Retinal pigment epithelial cell (primary cell): ENCODE measurements around the gene SERPINB11.

Experiments
- DNase-seq: peaks from one replicate; pipeline ENCODE4 v3.0.0-alpha.2; 2010; ENCODE audit warnings: low read depth
- H3K4me3 ChIP-seq: 2 replicates; pipeline ENCODE4 v1.5.1; 2011; ENCODE audit warnings: mild to moderate bottlenecking, low read length, control low read depth, moderate library complexity
- CTCF ChIP-seq: conservative IDR thresholded peaks from 2 replicates; pipeline ENCODE4 v1.5.1; 2011; ENCODE audit warnings: low read depth, low read length, control low read depth, inconsistent platforms

The SERPINB11 gene

DNA sequence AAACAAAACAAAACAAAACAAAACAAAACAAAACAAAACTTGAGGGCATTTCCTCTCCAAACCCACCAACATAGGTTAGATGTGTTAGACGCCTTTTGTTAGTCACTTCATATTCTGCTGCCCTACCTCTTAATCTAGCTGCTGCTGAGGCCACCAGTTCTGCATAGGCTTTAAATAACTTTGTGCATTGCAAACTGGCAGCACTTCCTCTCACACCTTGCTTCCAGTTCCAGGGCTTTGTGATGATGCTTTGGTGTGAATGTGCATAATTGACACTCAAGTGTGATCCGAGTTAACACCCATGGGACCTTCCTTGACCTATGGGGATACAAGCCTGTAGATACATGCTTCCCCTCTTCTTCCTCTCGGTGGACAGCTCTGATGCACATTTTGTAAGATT lies 2.3 kb upstream of the SERPINB11 start:
- TF ChIP-seq CTCF: no peak
- DNase-seq: no peak
- H3K4me3 ChIP-seq: no peak overlapping the region

DNA sequence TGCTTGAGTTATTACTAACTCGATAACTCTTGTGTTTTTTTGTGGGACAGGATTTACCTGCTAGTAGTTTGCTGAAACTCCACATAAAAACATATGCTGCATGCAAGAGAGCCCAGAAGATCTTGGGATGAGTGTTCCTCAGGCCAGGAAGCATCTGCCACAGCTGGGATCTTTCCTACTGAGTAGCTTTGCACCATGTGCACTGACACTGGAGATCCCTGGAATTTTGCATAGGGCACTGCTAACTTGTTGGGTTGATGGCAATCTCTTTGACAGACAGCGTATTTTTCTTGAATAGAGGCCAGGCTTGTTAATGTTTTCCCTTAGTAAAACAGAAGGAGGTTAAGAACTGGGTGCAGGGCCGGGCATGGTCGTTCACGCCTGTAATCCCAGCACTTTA lies 808 bp upstream of the SERPINB11 start:
- H3K4me3 ChIP-seq: no peak overlapping the region
- TF ChIP-seq CTCF: no peak
- DNase-seq: no peak

DNA sequence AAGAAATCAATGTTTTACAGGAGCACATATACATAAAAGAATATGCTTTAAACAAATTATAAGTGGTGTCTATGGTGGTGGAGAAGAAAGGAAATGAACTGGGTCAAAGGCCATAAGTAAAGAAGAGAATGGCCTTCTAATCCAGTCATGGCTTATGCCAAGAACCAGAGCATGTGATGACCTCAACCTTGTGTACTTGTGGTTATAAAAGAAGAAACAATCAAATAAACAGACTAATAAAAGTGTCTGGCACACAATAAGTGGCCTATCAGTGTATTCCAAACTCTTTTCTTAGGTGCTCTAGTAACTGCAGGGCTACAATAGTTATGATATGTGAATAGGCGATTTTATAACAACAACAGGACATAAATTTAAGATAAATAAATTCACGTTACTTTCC lies 2.6 kb downstream of the SERPINB11 start:
- no peak for TF ChIP-seq CTCF
- no peak overlapping the region for H3K4me3 ChIP-seq
- DNase-seq: no peak

DNA sequence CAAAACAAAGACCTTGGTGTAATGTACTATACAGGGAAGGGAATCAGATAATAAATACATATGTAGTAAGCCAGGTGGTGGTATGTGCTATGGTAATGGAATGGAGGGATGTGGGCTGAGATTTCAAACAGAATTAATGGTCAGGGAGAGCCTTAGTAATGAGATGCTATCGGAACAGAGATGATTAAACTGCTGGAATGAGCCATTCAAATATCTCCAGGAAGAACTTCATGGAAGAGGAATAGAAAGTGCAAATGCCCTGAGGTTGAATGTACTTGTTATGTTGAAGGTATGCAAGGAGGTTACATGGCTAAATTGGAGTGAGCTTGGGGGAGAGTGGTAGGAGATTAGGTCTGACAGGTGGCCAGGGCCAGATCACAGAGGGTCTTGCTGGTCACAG lies 5.1 kb downstream of the SERPINB11 start:
- H3K4me3 ChIP-seq: no peak overlapping the region
- TF ChIP-seq CTCF: no peak
- DNase-seq: no peak

GRCh38 chr18:63708650-63709049 lies 5.9 kb downstream of the SERPINB11 start:
- DNase-seq: no peak
- H3K4me3 ChIP-seq: no peak overlapping the region
- no peak for TF ChIP-seq CTCF

DNA sequence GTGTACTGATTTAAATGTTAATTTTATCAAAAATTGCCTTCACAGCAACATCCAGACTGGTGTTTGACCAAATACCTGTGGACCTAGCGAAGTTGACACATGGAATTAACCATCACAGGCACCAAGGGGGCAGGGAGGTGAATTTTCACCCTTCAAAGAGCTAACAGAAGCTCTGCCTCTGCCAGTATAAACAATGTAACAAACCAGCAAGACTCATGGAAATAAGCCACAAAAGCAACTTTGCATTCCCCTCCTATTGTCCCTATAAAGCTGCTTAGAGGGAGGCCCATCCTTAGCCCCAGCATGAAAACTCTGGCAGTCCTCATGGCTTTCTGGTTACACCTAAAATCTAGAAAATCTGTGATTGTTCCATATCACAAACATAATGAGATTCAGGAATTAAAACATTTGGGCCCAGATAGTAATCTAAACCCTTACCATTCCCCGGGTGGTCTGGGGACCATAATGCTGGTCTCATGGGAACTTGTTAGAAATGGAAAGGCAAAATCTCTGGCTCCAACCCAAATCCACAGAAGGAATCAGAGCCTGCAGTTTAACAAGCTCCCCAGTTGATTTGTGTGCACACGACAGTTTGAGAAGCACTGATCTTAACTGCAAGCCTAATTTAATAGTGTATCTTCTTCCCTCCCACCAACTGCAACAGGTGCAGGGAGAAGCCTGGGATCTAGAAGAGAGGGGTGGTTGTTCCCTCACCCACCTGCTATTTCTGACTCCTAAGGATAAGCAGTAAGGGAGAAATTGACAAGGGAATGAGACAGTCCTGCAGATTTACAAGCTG lies 23.1 kb downstream of the SERPINB11 start:
- TF ChIP-seq CTCF: no peak
- no peak for DNase-seq
- H3K4me3 ChIP-seq: no peak overlapping the region

- DNase-seq: no peak
- TF ChIP-seq CTCF: no peak
- no peak overlapping the region for H3K4me3 ChIP-seq
These were observed 28.0 kb downstream of the SERPINB11 start for GRCh38 chr18:63730773-63731172.
